Activated CD8-positive, alpha-beta T cell treated with anti-CD3 and anti-CD28 coated beads for 36 hours (primary cell): ENCODE results near the gene PSMF1. TPM values are rescaled to one million over a fixed set of nuclear protein-coding genes. Genes with fewer than 3 reads are reported as not detected.
"Not testable (repeated sequence)": the region's sequence is repeated elsewhere in the genome, so short reads cannot be mapped to it uniquely, and the experiment has no call there.

Source experiments
- ATAC-seq: fragments of 200-7000 bp; cut with Tn5 transposase; one replicate; pipeline ENCODE4 v1.10.0; 2021; ENCODE audit warnings: mild to moderate bottlenecking, moderate library complexity
- CTCF ChIA-PET: fragments of 350-600 bp; sonication (Branson Sonifier 250); formaldehyde crosslinking; loops from one replicate; lab custom pipeline; 2021; ENCODE audit warnings: antibody characterized with exemption; lab: Charles Lee
- POLR2A ChIA-PET: fragments of 350-600 bp; sonication (Branson Sonifier 250); formaldehyde crosslinking; loops from one replicate; lab custom pipeline; 2021; ENCODE audit warnings: antibody characterized with exemption; lab: Charles Lee
- DNase-seq: peaks from one replicate; pipeline ENCODE4 v3.0.0-alpha.2; 2020
- H3K27ac Mint-ChIP-seq: one replicate; pipeline ENCODE4 v1.8.0; 2021; ENCODE audit warnings: mild to moderate bottlenecking, mixed read lengths
- H3K27me3 Mint-ChIP-seq: one replicate; pipeline ENCODE4 v1.8.0; 2021; ENCODE audit warnings: mixed read lengths
- H3K36me3 Mint-ChIP-seq: one replicate; pipeline ENCODE4 v1.8.0; 2021; ENCODE audit warnings: low read depth, mixed read lengths
- H3K4me1 Mint-ChIP-seq: one replicate; pipeline ENCODE4 v1.8.0; 2021; ENCODE audit warnings: low read depth, mixed read lengths
- H3K4me3 Mint-ChIP-seq: one replicate; pipeline ENCODE4 v1.8.0; 2021; ENCODE audit warnings: mild to moderate bottlenecking, moderate library complexity, mixed read lengths
- H3K9me3 Mint-ChIP-seq: one replicate; pipeline ENCODE4 v1.8.0; 2021; ENCODE audit warnings: mixed read lengths
- intact Hi-C: fragments of 100-400 bp; cut with micrococcal nuclease; formaldehyde crosslinking; loops from one replicate; pipeline ENCODE4 v1.10.0; 2022
- total RNA-seq, 2 experiments: library from RNA; stranded (reverse); gene quantifications; one replicate each; pipeline ENCODE4 v1.2.3, GENCODE V29; 2021
- TF ChIP-seq, protein P1 (sequence below): fragments of 200-600 bp; IDR thresholded peaks from one replicate; pipeline ENCODE4 v1.8.0; 2022; ENCODE audit warnings: antibody characterized with exemption, mild to moderate bottlenecking

Gene PSMF1
- total RNA-seq, 2 experiments from 2014 or later, result 150 to 154 TPM

DNA sequence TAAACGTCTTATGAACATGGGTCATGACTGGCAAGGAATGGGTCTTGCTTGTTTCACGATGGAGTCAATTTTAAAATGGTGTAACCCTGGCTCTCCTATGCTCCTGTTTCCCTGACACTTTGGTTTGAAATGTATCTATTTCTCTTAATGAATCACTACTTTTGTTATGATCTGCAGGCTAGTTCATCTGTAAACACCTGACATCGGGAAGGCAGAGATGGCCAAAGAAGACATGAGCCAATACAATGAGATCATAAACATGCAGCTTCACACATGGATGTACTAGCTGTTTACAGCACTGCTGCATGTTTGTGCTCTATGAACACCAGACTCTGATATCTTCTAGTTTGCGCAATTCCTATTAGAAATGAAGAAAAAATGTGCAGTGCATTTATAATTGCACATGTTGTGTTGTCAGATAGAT lies 96.4 kb downstream of the PSMF1 start:
- Mint-ChIP-seq H3K9me3 (no peaks in the 10 kb centered on the region), H3K36me3 (no peaks in the 10 kb centered on the region), H3K4me1 (peaks cover 33% of the 10 kb centered on the region), H3K4me3 (no peak overlapping the region), H3K27me3 (peaks cover 5% of the 10 kb centered on the region), H3K27ac (peak overlapping the region; percentile 27)
- no peak for ATAC-seq
- ChIA-PET CTCF (interaction anchor here (1.1 to 2.9 kb wide), 6 partner anchors 9 to 396 kb away, joined by 3 to 13 read pairs (median 4); no protein-coding TSS in a partner anchor), POLR2A (interaction anchor here (1.0 kb wide), 1 partner anchor 27 kb away, joined by 3 read pairs; no protein-coding TSS in a partner anchor)
- no peak for DNase-seq
- intact Hi-C loops, result loop anchor here (10.0 kb wide), 1 partner anchor 100 kb away; the partner anchor contains the start of gene PSMF1
- TF ChIP-seq, protein P1, sequence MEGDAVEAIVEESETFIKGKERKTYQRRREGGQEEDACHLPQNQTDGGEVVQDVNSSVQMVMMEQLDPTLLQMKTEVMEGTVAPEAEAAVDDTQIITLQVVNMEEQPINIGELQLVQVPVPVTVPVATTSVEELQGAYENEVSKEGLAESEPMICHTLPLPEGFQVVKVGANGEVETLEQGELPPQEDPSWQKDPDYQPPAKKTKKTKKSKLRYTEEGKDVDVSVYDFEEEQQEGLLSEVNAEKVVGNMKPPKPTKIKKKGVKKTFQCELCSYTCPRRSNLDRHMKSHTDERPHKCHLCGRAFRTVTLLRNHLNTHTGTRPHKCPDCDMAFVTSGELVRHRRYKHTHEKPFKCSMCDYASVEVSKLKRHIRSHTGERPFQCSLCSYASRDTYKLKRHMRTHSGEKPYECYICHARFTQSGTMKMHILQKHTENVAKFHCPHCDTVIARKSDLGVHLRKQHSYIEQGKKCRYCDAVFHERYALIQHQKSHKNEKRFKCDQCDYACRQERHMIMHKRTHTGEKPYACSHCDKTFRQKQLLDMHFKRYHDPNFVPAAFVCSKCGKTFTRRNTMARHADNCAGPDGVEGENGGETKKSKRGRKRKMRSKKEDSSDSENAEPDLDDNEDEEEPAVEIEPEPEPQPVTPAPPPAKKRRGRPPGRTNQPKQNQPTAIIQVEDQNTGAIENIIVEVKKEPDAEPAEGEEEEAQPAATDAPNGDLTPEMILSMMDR, result no peak

DNA sequence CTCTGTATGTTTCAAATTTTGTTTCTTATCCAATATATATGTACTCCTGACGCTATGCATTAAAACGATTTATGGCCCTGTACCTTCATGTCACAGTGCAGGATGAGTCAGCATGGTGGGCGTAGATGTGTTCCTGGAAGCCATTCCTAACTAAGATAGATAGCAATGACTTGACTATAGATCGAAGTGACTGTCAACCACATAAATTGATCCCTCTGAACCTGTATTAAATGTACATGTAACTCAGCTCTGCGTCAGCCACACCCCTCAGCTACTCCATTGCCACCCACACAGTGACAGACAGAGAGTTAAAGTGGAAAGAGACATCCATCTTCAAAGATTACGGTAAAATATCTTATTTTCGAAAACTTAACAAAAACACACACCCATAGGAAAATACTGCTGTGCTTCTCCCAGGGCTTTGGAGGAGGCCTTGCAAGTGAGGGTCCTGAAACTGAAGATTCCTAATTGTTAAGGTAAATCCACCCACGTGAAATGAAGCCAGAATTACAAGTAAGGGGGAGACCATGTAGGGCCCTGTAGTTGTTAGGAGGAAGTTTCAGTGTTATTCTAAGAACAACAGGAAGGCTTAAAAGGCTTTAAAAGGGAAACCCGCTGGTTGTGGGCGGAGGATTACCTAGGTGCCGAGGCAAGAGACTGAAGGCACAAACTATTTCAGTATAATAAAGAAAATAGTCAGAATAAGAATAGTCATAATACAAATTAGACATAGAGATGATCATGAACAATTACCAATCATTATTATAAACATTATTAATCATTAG lies 97.2 kb downstream of the PSMF1 start:
- DNase-seq, result peak; percentile 83
- ChIA-PET CTCF (interaction anchor here (1.1 to 1.7 kb wide), 5 partner anchors 10 to 397 kb away, joined by 3 to 5 read pairs (median 4); no protein-coding TSS in a partner anchor), POLR2A (interaction anchor here (1.0 kb wide), 1 partner anchor 28 kb away, joined by 3 read pairs; no protein-coding TSS in a partner anchor)
- Mint-ChIP-seq H3K9me3 (no peaks in the 10 kb centered on the region), H3K4me1 (peaks cover 33% of the 10 kb centered on the region), H3K27me3 (peaks cover 5% of the 10 kb centered on the region), H3K27ac (peak overlapping the region; percentile 80), H3K4me3 (peak overlapping the region; percentile 31), H3K36me3 (no peaks in the 10 kb centered on the region)
- ATAC-seq, result peak; percentile 78
- TF ChIP-seq, protein P1, result no peak
- intact Hi-C loops, result loop anchor here (10.0 kb wide), 1 partner anchor 101 kb away; the partner anchor contains the start of gene PSMF1

DNA sequence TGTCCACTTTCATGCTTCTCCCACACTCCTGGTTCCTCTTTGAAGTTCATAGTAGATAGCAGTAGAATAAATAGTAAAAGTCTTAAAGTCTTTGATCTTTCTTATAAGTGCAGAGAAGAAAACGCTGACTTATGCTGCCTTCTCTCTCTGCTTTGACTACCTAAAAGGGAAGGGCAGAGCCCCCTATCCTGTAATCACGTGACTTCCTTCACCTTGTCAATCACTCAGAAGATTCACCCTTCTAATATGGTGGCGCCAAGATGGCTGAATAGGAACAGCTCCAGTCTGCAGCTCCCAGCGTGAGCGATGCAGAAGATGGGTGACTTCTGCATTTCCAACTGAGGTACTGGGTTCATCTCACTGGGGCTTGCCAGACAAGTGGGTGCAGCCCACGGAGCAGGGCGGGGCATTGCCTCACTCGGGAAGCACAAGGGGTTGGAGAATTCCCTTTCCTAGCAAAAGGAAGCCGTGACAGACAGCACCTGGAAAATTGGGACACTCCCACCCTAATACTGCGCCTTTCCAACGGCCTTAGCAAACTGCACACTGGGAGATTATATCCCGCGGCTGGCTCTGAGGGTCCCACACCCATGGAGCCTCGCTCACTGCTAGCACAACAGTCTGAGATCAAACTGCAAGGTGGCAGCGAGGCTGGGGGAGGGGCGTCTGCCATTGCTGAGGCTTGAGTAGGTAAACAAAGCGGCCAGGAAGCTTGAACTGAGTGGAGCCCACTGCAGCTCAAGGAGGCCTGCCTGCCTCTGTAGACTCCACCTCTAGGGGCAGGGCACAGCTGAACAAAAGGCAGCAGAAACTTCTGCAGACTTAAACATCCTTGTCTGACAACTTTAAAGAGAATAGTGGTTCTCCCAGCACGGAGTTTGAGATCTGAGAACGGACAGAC lies 98.4 kb downstream of the PSMF1 start:
- not testable (repeated sequence) for H3K4me3 Mint-ChIP-seq, H3K9me3 Mint-ChIP-seq, ATAC-seq, H3K27me3 Mint-ChIP-seq, H3K36me3 Mint-ChIP-seq
- Mint-ChIP-seq H3K27ac (peak overlapping the region; percentile 23), H3K4me1 (peaks cover 33% of the 10 kb centered on the region)
- intact Hi-C loops, result loop anchor here (10.0 kb wide), 1 partner anchor 102 kb away; the partner anchor contains the start of gene PSMF1
- ChIA-PET POLR2A (interaction anchor here (1.3 kb wide), 1 partner anchor 9 kb away, joined by 4 read pairs; the partner anchor contains the start of gene RAD21L1), CTCF (interaction anchor here (0.7 to 1.7 kb wide), 3 partner anchors 66 to 108 kb away, joined by 3 to 5 read pairs (median 3); no protein-coding TSS in a partner anchor)
- DNase-seq, result peak; percentile 23

Other genes starting within 250 kb of the PSMF1 start
- gene ANGPT4, start 202.3 kb upstream of the PSMF1 start, total RNA-seq, result not detected
- gene RSPO4, start 116.3 kb upstream of the PSMF1 start, total RNA-seq, result not detected
- 1 to 10 TPM; 1.8 to 2.2 TPM for gene TMEM74B, start 66.4 kb downstream of the PSMF1 start, total RNA-seq
- gene C20orf202, start 84.9 kb downstream of the PSMF1 start, total RNA-seq, result not detected
- under 1 TPM; 0.18 to 0.25 TPM for gene RAD21L1, start 107.4 kb downstream of the PSMF1 start, total RNA-seq
- gene SNPH, start 147.7 kb downstream of the PSMF1 start, total RNA-seq, result 1 to 10 TPM; 3.7 to 4.1 TPM
- 1 to 10 TPM; 3.0 to 3.7 TPM for gene SDCBP2, start 210.5 kb downstream of the PSMF1 start, total RNA-seq